ENCODE measurements around the gene HMGCL.
"Not testable (repeated sequence)": the region's sequence is repeated elsewhere in the genome, so short reads cannot be mapped to it uniquely, and the experiment has no call there.

Gene HMGCL

GRCh38 chr1:23797478-23798448 is 27.5 kb downstream of the HMGCL start:
- DNase-seq, result no peak

- DNase-seq, result no peak
These were observed 28.6 kb downstream of the HMGCL start for GRCh38 chr1:23796466-23797271.

- no peak for DNase-seq
These were observed 29.4 kb downstream of the HMGCL start for GRCh38 chr1:23795676-23796465.

GRCh38 chr1:23794732-23795182 is 30.5 kb downstream of the HMGCL start:
- DNase-seq, result not testable (repeated sequence)

- no peak for DNase-seq
These were observed 31.1 kb downstream of the HMGCL start for GRCh38 chr1:23793861-23794731.

- no peak for DNase-seq
These were observed 32.0 kb downstream of the HMGCL start for GRCh38 chr1:23793018-23793781.

GRCh38 chr1:23792151-23792945 is 32.9 kb downstream of the HMGCL start:
- no peak for DNase-seq

- peak; percentile 24 for DNase-seq
These were observed 33.6 kb downstream of the HMGCL start for GRCh38 chr1:23791516-23792047.

GRCh38 chr1:23790696-23791515 is 34.3 kb downstream of the HMGCL start, which contains the start of gene LYPLA2:
Gene LYPLA2, plus strand, starts transcription at chr1:23791145. Its CDS starts 1,538 bp downstream, at chr1:23792683.
- DNase-seq, result peak; percentile 90

- no peak for DNase-seq
These were observed 36.5 kb downstream of the HMGCL start for GRCh38 chr1:23788695-23789094.

- no peak for DNase-seq
These were observed 37.5 kb downstream of the HMGCL start for GRCh38 chr1:23787701-23788100.

- no peak for DNase-seq
These were observed 40.4 kb downstream of the HMGCL start for GRCh38 chr1:23784846-23785245.

GRCh38 chr1:23783141-23783540 is 42.1 kb downstream of the HMGCL start:
- DNase-seq, result not testable (repeated sequence)

GRCh38 chr1:23779826-23780371 is 45.3 kb downstream of the HMGCL start:
- DNase-seq, result no peak

- DNase-seq, result peak; percentile 89
These were observed 47.0 kb downstream of the HMGCL start, which contains the start of gene PITHD1 for GRCh38 chr1:23777979-23778814. Gene PITHD1, plus strand, starts transcription at chr1:23778418. Its CDS starts 98 bp downstream, at chr1:23778516.

- DNase-seq, result no peak
These were observed 49.0 kb downstream of the HMGCL start for GRCh38 chr1:23776217-23776616.

- DNase-seq, result no peak
These were observed 50.9 kb downstream of the HMGCL start for GRCh38 chr1:23774174-23774880.
